Measurements from ENCODE around the gene GSX1. TPM values are rescaled to one million over a fixed set of nuclear protein-coding genes. Genes with fewer than 3 reads are reported as not detected.
"Not testable (repeated sequence)": the region's sequence is repeated elsewhere in the genome, so short reads cannot be mapped to it uniquely, and the experiment has no call there.

Gene GSX1
- total and polyA plus RNA-seq, 2 experiments from 2014 or later, result not detected

GRCh38 chr13:27808851-27809550 lies 16.7 kb downstream of the GSX1 start:
- H3K27ac ChIP-seq, result no peak overlapping the region
- no peaks in the 10 kb centered on the region for H3K36me3 ChIP-seq
- no peaks in the 10 kb centered on the region for H3K9me3 ChIP-seq (ENCODE audit: low read depth)
- H3K4me1 ChIP-seq (ENCODE audit: low read depth), result no peaks in the 10 kb centered on the region
- peaks cover 97% of the 10 kb centered on the region for H3K27me3 ChIP-seq
- no peak for TF ChIP-seq CTCF (IDR thresholded peaks at IDR 0.05; ENCODE audit: low read depth, low read length)
- no peak overlapping the region for H3K4me3 ChIP-seq
- no peak for DNase-seq (ENCODE audit: low read depth in 1 of 2, low spot score in 1 of 2)

GRCh38 chr13:27810009-27810408 lies 17.7 kb downstream of the GSX1 start:
- no peaks in the 10 kb centered on the region for H3K36me3 ChIP-seq
- H3K27me3 ChIP-seq, result peaks cover 97% of the 10 kb centered on the region
- no peaks in the 10 kb centered on the region for H3K9me3 ChIP-seq (ENCODE audit: low read depth)
- no peak overlapping the region for H3K27ac ChIP-seq
- no peak for DNase-seq (ENCODE audit: low read depth in 1 of 2, low spot score in 1 of 2)
- no peak overlapping the region for H3K4me3 ChIP-seq
- no peaks in the 10 kb centered on the region for H3K4me1 ChIP-seq (ENCODE audit: low read depth)
- no peak for TF ChIP-seq CTCF (IDR thresholded peaks at IDR 0.05; ENCODE audit: low read depth, low read length)

GRCh38 chr13:27810461-27810860 lies 18.2 kb downstream of the GSX1 start:
- H3K4me3 ChIP-seq, result no peak overlapping the region
- no peaks in the 10 kb centered on the region for H3K36me3 ChIP-seq
- no peaks in the 10 kb centered on the region for H3K4me1 ChIP-seq (ENCODE audit: low read depth)
- TF ChIP-seq CTCF (IDR thresholded peaks at IDR 0.05; ENCODE audit: low read depth, low read length), result no peak
- H3K27me3 ChIP-seq, result peaks cover 97% of the 10 kb centered on the region
- DNase-seq (ENCODE audit: low read depth in 1 of 2, low spot score in 1 of 2), result no peak
- H3K27ac ChIP-seq, result no peak overlapping the region
- H3K9me3 ChIP-seq (ENCODE audit: low read depth), result no peaks in the 10 kb centered on the region

- no peak for DNase-seq (ENCODE audit: low read depth in 1 of 2, low spot score in 1 of 2)
- no peaks in the 10 kb centered on the region for H3K9me3 ChIP-seq (ENCODE audit: low read depth)
- H3K27me3 ChIP-seq, result peaks cover 97% of the 10 kb centered on the region
- no peaks in the 10 kb centered on the region for H3K36me3 ChIP-seq
- TF ChIP-seq CTCF (IDR thresholded peaks at IDR 0.05; ENCODE audit: low read depth, low read length), result no peak
- no peak overlapping the region for H3K27ac ChIP-seq
- H3K4me3 ChIP-seq, result no peak overlapping the region
- H3K4me1 ChIP-seq (ENCODE audit: low read depth), result no peaks in the 10 kb centered on the region
Measured at GRCh38 chr13:27813826-27814225, 21.5 kb downstream of the GSX1 start.

- H3K36me3 ChIP-seq; H3K4me3 ChIP-seq; H3K4me1 ChIP-seq (ENCODE audit: low read depth); H3K9me3 ChIP-seq (ENCODE audit: low read depth); H3K27ac ChIP-seq; DNase-seq (ENCODE audit: low read depth in 1 of 2, low spot score in 1 of 2): not testable (repeated sequence)
- peaks cover 100% of the 10 kb centered on the region for H3K27me3 ChIP-seq
Measured at GRCh38 chr13:27817832-27818231, 25.5 kb downstream of the GSX1 start.

- Histone ChIP-seq H3K4me1 (ENCODE audit: low read depth) (no peaks in the 10 kb centered on the region), H3K9me3 (ENCODE audit: low read depth) (no peaks in the 10 kb centered on the region), H3K4me3 (no peak overlapping the region), H3K36me3 (no peaks in the 10 kb centered on the region), H3K27ac (no peak overlapping the region), H3K27me3 (peaks cover 100% of the 10 kb centered on the region)
- TF ChIP-seq CTCF (IDR thresholded peaks at IDR 0.05; ENCODE audit: low read depth, low read length), result no peak
- DNase-seq (ENCODE audit: low read depth in 1 of 2, low spot score in 1 of 2), result no peak
Measured at GRCh38 chr13:27820524-27821482, 28.5 kb downstream of the GSX1 start.
